COLO829 (cell line): Measurements from ENCODE around the gene ALOX15B.
"Not testable (repeated sequence)": the region's sequence is repeated elsewhere in the genome, so short reads cannot be mapped to it uniquely, and the experiment has no call there.

Experiments used
- DNase-seq: peaks from one replicate; pipeline ENCODE4 v3.0.0; 2012; ENCODE audit warnings: low spot score

Gene ALOX15B

GRCh38 chr17:8062807-8063483 lies 24.1 kb downstream of the ALOX15B start:
- no peak for DNase-seq

- DNase-seq: no peak
Measured at GRCh38 chr17:8063761-8064534, 25.1 kb downstream of the ALOX15B start.

- DNase-seq: no peak
Measured at GRCh38 chr17:8064561-8065019, 25.7 kb downstream of the ALOX15B start.

GRCh38 chr17:8066841-8067775 lies 28.2 kb downstream of the ALOX15B start:
- no peak for DNase-seq

GRCh38 chr17:8067806-8068205 lies 28.9 kb downstream of the ALOX15B start:
- no peak for DNase-seq

- DNase-seq: no peak
Measured at GRCh38 chr17:8068736-8069586, 30.1 kb downstream of the ALOX15B start.

GRCh38 chr17:8069587-8069860 lies 30.7 kb downstream of the ALOX15B start:
- DNase-seq: no peak

GRCh38 chr17:8071496-8071895 lies 32.6 kb downstream of the ALOX15B start:
- no peak for DNase-seq

- no peak for DNase-seq
Measured at GRCh38 chr17:8072341-8072728, 33.5 kb downstream of the ALOX15B start.

GRCh38 chr17:8072729-8073461 lies 34.0 kb downstream of the ALOX15B start:
- no peak for DNase-seq

- DNase-seq: peak; percentile 69
Measured at GRCh38 chr17:8073627-8074484, 35.0 kb downstream of the ALOX15B start.

GRCh38 chr17:8074554-8074953 lies 35.7 kb downstream of the ALOX15B start:
- no peak for DNase-seq

GRCh38 chr17:8075081-8075480 lies 36.2 kb downstream of the ALOX15B start:
- no peak for DNase-seq

- DNase-seq: no peak
Measured at GRCh38 chr17:8075574-8076342, 36.9 kb downstream of the ALOX15B start.

GRCh38 chr17:8076502-8077266 lies 37.8 kb downstream of the ALOX15B start:
- DNase-seq: no peak

GRCh38 chr17:8077939-8078338 lies 39.1 kb downstream of the ALOX15B start:
- DNase-seq: not testable (repeated sequence)

- DNase-seq: peak; percentile 50
Measured at GRCh38 chr17:8079291-8080207, 40.7 kb downstream of the ALOX15B start.
